Suprapubic skin (tissue), 4 donors: ENCODE measurements around the gene GRID2.

ENCODE experiments used
- CTCF ChIP-seq, 2 donors: fragments of 200-600 bp in 1 of 2; fragments of 450-650 bp in 1 of 2; sonication (generic) in 1 of 2; IDR thresholded peaks; one replicate each; pipeline ENCODE4 v1.5.1; 2016 to 2019; ENCODE audit warnings: antibody characterized with exemption in 2 of 2, mild to moderate bottlenecking in 1 of 2, moderate library complexity in 1 of 2
- EP300 ChIP-seq: sonication (generic); formaldehyde crosslinking; IDR thresholded peaks from one replicate; pipeline ENCODE4 v1.6.1; 2017; ENCODE audit warnings: antibody characterized with exemption
- POLR2AphosphoS5 ChIP-seq, 3 donors: sonication (generic); formaldehyde crosslinking; IDR thresholded peaks; one replicate each; pipeline ENCODE4 v1.6.1; 2017; ENCODE audit warnings: antibody characterized with exemption in 3 of 3

GRCh38 chr4:93221771-93222170, 918.0 kb downstream of the GRID2 start:
- no peak for TF ChIP-seq EP300
- no peak for TF ChIP-seq CTCF (IDR thresholded peaks at IDR 0.05)
- no peak for TF ChIP-seq POLR2AphosphoS5 (IDR thresholded peaks at IDR 0.05)
